Neural crest cell (in vitro differentiated cells): Measurements from ENCODE around the gene MMD2. TPM values are rescaled to one million over a fixed set of nuclear protein-coding genes. Genes with fewer than 3 reads are reported as not detected.
"Not testable (repeated sequence)": the region's sequence is repeated elsewhere in the genome, so short reads cannot be mapped to it uniquely, and the experiment has no call there.

Experiments
- DNase-seq: peaks from one replicate; pipeline ENCODE4 v3.0.0; 2021; ENCODE audit warnings: low read depth, mixed read lengths, low spot score
- H3K27ac Mint-ChIP-seq: one replicate; pipeline ENCODE4 v1.8.0; 2021; ENCODE audit warnings: mild to moderate bottlenecking, mixed read lengths; ENCODE audit not compliant: unreplicated experiment
- H3K27me3 Mint-ChIP-seq: 2 replicates; pipeline ENCODE4 v1.8.0; 2021; ENCODE audit warnings: low read depth, mild to moderate bottlenecking, mixed read lengths
- H3K36me3 Mint-ChIP-seq: 2 replicates; pipeline ENCODE4 v1.8.0; 2021; ENCODE audit warnings: low read depth, mild to moderate bottlenecking, mixed read lengths
- H3K4me1 Mint-ChIP-seq: 2 replicates; pipeline ENCODE4 v1.8.0; 2021; ENCODE audit warnings: mixed read lengths
- H3K4me3 Mint-ChIP-seq: one replicate; pipeline ENCODE4 v1.8.0; 2021; ENCODE audit warnings: mild to moderate bottlenecking, mixed read lengths
- H3K9me3 Mint-ChIP-seq: 2 replicates; pipeline ENCODE4 v1.8.0; 2021; ENCODE audit warnings: mixed read lengths
- CTCF ChIP-seq: fragments of 200-600 bp; sonication (generic); conservative IDR thresholded peaks from 2 replicates; pipeline ENCODE4 v1.5.0; 2021; ENCODE audit warnings: antibody characterized with exemption, mild to moderate bottlenecking
- total RNA-seq: library from RNA; stranded (reverse); gene quantifications from 2 replicates; pipeline ENCODE4 v1.2.1, GENCODE V29; 2021

The MMD2 gene
- total RNA-seq, 1 donor from 2014 or later, result not detected

- TF ChIP-seq CTCF, result peak; percentile 89
- H3K27ac Mint-ChIP-seq, result peak overlapping the region; percentile 96
- peak overlapping the region; percentile 100 for H3K4me3 Mint-ChIP-seq
Observed at GRCh38 chr7:4973728-4974198, 14.8 kb upstream of the MMD2 start.

GRCh38 chr7:4972446-4972845 is 13.5 kb upstream of the MMD2 start:
- not testable (repeated sequence) for H3K27ac Mint-ChIP-seq, DNase-seq, H3K27me3 Mint-ChIP-seq, H3K9me3 Mint-ChIP-seq, H3K4me3 Mint-ChIP-seq, H3K36me3 Mint-ChIP-seq
- H3K4me1 Mint-ChIP-seq, result peaks cover 19% of the 10 kb centered on the region

More at GRCh38 chr7:4973728-4974198, 14.8 kb upstream of the MMD2 start:
- peak; percentile 98 for DNase-seq
- Mint-ChIP-seq H3K36me3 (peaks cover 12% of the 10 kb centered on the region), H3K9me3 (peaks cover 4% of the 10 kb centered on the region), H3K27me3 (no peaks in the 10 kb centered on the region), H3K4me1 (peaks cover 19% of the 10 kb centered on the region)

- no peak for TF ChIP-seq CTCF
- H3K27ac Mint-ChIP-seq, result no peak overlapping the region
- H3K36me3 Mint-ChIP-seq, result no peaks in the 10 kb centered on the region
- DNase-seq, result no peak
- H3K27me3 Mint-ChIP-seq, result peaks cover 20% of the 10 kb centered on the region
- H3K4me1 Mint-ChIP-seq, result no peaks in the 10 kb centered on the region
- no peaks in the 10 kb centered on the region for H3K9me3 Mint-ChIP-seq
- peak overlapping the region; percentile 20 for H3K4me3 Mint-ChIP-seq
Observed at GRCh38 chr7:4965295-4966022, 6.5 kb upstream of the MMD2 start.

GRCh38 chr7:4964506-4964905 is 5.5 kb upstream of the MMD2 start:
- H3K27ac Mint-ChIP-seq, result no peak overlapping the region
- no peak for TF ChIP-seq CTCF
- H3K36me3 Mint-ChIP-seq, result no peaks in the 10 kb centered on the region
- no peak for DNase-seq
- H3K4me3 Mint-ChIP-seq, result no peak overlapping the region
- H3K4me1 Mint-ChIP-seq, result no peaks in the 10 kb centered on the region
- peaks cover 23% of the 10 kb centered on the region for H3K27me3 Mint-ChIP-seq
- H3K9me3 Mint-ChIP-seq, result no peaks in the 10 kb centered on the region

GRCh38 chr7:4962872-4963775 is 4.1 kb upstream of the MMD2 start:
- DNase-seq, result no peak
- Mint-ChIP-seq H3K4me1 (peaks cover 5% of the 10 kb centered on the region), H3K9me3 (no peaks in the 10 kb centered on the region), H3K27me3 (peaks cover 28% of the 10 kb centered on the region), H3K4me3 (no peak overlapping the region), H3K36me3 (no peaks in the 10 kb centered on the region), H3K27ac (no peak overlapping the region)
- no peak for TF ChIP-seq CTCF

GRCh38 chr7:4960363-4960762 is 1.4 kb upstream of the MMD2 start:
- DNase-seq, result no peak
- Mint-ChIP-seq H3K4me3 (no peak overlapping the region), H3K4me1 (peaks cover 6% of the 10 kb centered on the region), H3K9me3 (no peaks in the 10 kb centered on the region), H3K27me3 (peaks cover 44% of the 10 kb centered on the region), H3K36me3 (no peaks in the 10 kb centered on the region), H3K27ac (no peak overlapping the region)
- no peak for TF ChIP-seq CTCF
